H1 (cell line): ENCODE data around the gene RBM26. TPM values are rescaled to one million over a fixed set of nuclear protein-coding genes. Genes with fewer than 3 reads are reported as not detected.

Experiments
- CEBPB ChIP-seq: IDR thresholded peaks from 2 replicates; pipeline ENCODE4 v1.6.1; 2012; ENCODE audit warnings: low read depth, low read length
- PHF8 ChIP-seq: fragments of 200-600 bp; sonication (generic); conservative IDR thresholded peaks from 2 replicates; pipeline ENCODE4 v1.7.1; 2012; ENCODE audit warnings: low read depth, mild to moderate bottlenecking, inconsistent platforms, low read length, moderate library complexity
- POLR2AphosphoS5 ChIP-seq: IDR thresholded peaks from 2 replicates; pipeline ENCODE4 v1.6.1; 2011; ENCODE audit warnings: low read depth, low read length
- RBBP5 ChIP-seq: IDR thresholded peaks from 2 replicates; pipeline ENCODE4 v1.7.1; 2012; ENCODE audit warnings: low read depth, mild to moderate bottlenecking, inconsistent platforms, low read length, moderate library complexity, borderline replicate concordance
- RNF2 ChIP-seq: fragments of 200-900, 300-1000 bp; sonication (generic); IDR thresholded peaks from 2 replicates; pipeline ENCODE4 v1.7.1; 2016; ENCODE audit warnings: borderline replicate concordance, low read depth, mild to moderate bottlenecking, antibody characterized with exemption, low read length; ENCODE audit not compliant: poor library complexity, severe bottlenecking; ENCODE audit errors: missing control alignments
- SAP30 ChIP-seq: fragments of 300-600 bp; sonication (generic); IDR thresholded peaks from 2 replicates; pipeline ENCODE4 v1.7.1; 2012; ENCODE audit warnings: low read length, moderate library complexity, mild to moderate bottlenecking, inconsistent platforms; ENCODE audit not compliant: insufficient read depth, insufficient replicate concordance
- SIN3A ChIP-seq, 2 experiments: IDR thresholded peaks in 1 of 2; conservative IDR thresholded peaks in 1 of 2; 2 replicates each; pipeline ENCODE4 v1.6.1; 2011 to 2012; ENCODE audit warnings: low read length in 2 of 2, improper control_type of control experiment in 1 of 2, low read depth in 1 of 2, mild to moderate bottlenecking in 1 of 2
- polyA plus RNA-seq, 7 experiments: library from polyadenylated mRNA; depleted of rRNA in 3 of 7; stranded (reverse) in 5 of 7; unstranded in 2 of 7; fragments of >200 nt in 5 of 7; fragments of 200-250 nt in 2 of 7; gene quantifications; 1 replicate in 5 of 7; 2 replicates in 1 of 7; 4 replicates in 1 of 7; pipeline versions ENCODE4 v1.2.1 to v1.2.3, GENCODE V29; 2011 to 2013; ENCODE audit warnings: missing spikeins in 2 of 7, mixed read lengths in 2 of 7
- total RNA-seq: library from RNA; stranded (reverse); fragmentation: NEBNext Ultra II Directional; extraction: Animal tissue kit (Norgen Biotek cat#: 25700); gene quantifications from 2 replicates; pipeline ENCODE4 v1.2.1, GENCODE V29; 2021

RBM26 gene
- total and polyA plus RNA-seq, 2 of the 8 experiments (the other 6 are each of a cell fraction or from before 2014, with no cell fraction given) = 20.3 to 65.5 TPM

DNA sequence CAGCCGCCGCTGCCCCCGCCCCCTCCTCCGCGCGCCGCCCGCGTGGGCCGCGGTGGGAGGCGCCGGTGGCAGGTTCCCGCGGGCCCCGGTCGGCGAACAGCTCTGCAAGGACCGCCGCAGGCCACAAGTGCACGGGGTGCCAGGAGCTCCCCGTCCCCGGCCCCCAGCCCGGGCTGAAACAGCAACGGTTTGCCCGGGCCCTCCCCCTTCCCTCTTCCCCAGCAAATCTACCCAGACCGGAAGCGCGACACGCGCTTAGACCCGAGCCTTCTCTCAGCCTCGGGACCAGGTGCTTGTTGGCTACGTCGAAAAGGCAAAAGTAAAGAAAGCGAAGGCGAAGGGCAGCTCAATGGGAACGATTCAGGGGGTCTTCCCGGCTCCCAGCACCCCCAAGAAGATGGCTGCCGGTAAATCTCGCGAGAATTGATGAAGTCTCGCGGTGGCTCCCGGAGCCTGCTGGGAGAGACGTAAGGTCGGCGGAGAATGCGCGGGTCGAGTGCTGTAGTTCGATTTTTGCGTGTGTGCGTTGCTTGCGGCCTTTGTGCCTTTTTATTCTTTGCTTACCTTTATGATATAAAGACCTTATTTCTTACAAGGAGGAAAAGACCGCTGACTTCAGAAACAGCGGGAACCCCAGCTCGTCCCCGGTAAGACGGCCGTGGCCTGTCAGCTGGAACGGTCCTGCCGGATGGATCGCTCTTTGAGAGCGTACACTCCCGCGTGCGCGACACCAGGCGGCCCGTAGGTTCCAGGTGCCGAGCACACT lies at the start of gene RBM26 (continued):
- TF ChIP-seq PHF8 = peak; percentile 89
- TF ChIP-seq RBBP5 = peak; percentile 93
- 0 out of 4 replicates have a peak, but pooled peaks of 1 of the 2 experiments have one; percentile 14 for TF ChIP-seq SIN3A (conservative IDR thresholded peaks at IDR 0.05 in 1 of 2, IDR thresholded peaks at IDR 0.05 in 1 of 2; ENCODE audit: low read depth in 1 of 2, low read length in 2 of 2)
- no peak for TF ChIP-seq RNF2
- TF ChIP-seq CEBPB = no peak
- peak; percentile 91 for TF ChIP-seq SAP30
- peak; percentile 91 for TF ChIP-seq POLR2AphosphoS5
